ENCODE measurements around the gene COL21A1. TPM values are rescaled to one million over a fixed set of nuclear protein-coding genes. Genes with fewer than 3 reads are reported as not detected.

The COL21A1 gene
- total RNA-seq, 2 experiments from 2014 or later = not detected

GRCh38 chr6:56115715-56116114 lies 131.7 kb downstream of the COL21A1 start:
- Histone ChIP-seq H3K4me2 (ENCODE audit: low read length) (no peak overlapping the region), H3K9me2 (ENCODE audit: insufficient read depth, low read length) (no peaks in the 10 kb centered on the region), H3K4me1 (ENCODE audit: insufficient read depth, low read length, poor library complexity, severe bottlenecking) (no peaks in the 10 kb centered on the region), H4K20me1 (ENCODE audit: insufficient read depth, low read length) (no peaks in the 10 kb centered on the region), H3K27ac (ENCODE audit: low read depth, low read length, poor library complexity, severe bottlenecking) (no peak overlapping the region), H3K79me2 (ENCODE audit: insufficient read depth, low read depth, low read length) (no peaks in the 10 kb centered on the region), H3K9me3 (ENCODE audit: low read length) (no peaks in the 10 kb centered on the region), H2AFZ (ENCODE audit: low read length) (no peak overlapping the region), H3K36me3 (ENCODE audit: insufficient read depth, low read length) (no peaks in the 10 kb centered on the region), H3K4me3 (ENCODE audit: low read depth, low read length, poor library complexity, severe bottlenecking) (no peak overlapping the region)
- intact Hi-C loops (cut with micrococcal nuclease; ENCODE audit: unreplicated experiment) = no loop called here
- no TSS peak for BruUV-seq (replicated peaks)
- TF ChIP-seq CTCF (conservative IDR thresholded peaks at IDR 0.05; ENCODE audit: low read length) (no peak), EZH2phosphoT487 (IDR thresholded peaks at IDR 0.05; ENCODE audit: borderline replicate concordance, low read depth, low read length) (no peak)
- DNase-seq (ENCODE audit: low spot score) = no peak
- ChIA-PET POLR2A (interaction anchor here (0.7 kb wide), 1 partner anchor 9 kb away, joined by 6 read pairs; no protein-coding TSS in a partner anchor), CTCF (ENCODE audit: unreplicated experiment) (no interaction called here)

- no peak overlapping the region for H3K4me3 ChIP-seq (ENCODE audit: low read depth, low read length, poor library complexity, severe bottlenecking)
- no peaks in the 10 kb centered on the region for H3K4me1 ChIP-seq (ENCODE audit: insufficient read depth, low read length, poor library complexity, severe bottlenecking)
- no peak overlapping the region for H3K4me2 ChIP-seq (ENCODE audit: low read length)
- H4K20me1 ChIP-seq (ENCODE audit: insufficient read depth, low read length) = no peaks in the 10 kb centered on the region
- ChIA-PET CTCF (ENCODE audit: unreplicated experiment) (no interaction called here), POLR2A (no interaction called here)
- no peaks in the 10 kb centered on the region for H3K36me3 ChIP-seq (ENCODE audit: insufficient read depth, low read length)
- no TSS peak for BruUV-seq (replicated peaks)
- no peak overlapping the region for H3K27ac ChIP-seq (ENCODE audit: low read depth, low read length, poor library complexity, severe bottlenecking)
- intact Hi-C loops (cut with micrococcal nuclease; ENCODE audit: unreplicated experiment) = no loop called here
- no peak overlapping the region for H2AFZ ChIP-seq (ENCODE audit: low read length)
- TF ChIP-seq CTCF (conservative IDR thresholded peaks at IDR 0.05; ENCODE audit: low read length) (no peak), EZH2phosphoT487 (IDR thresholded peaks at IDR 0.05; ENCODE audit: borderline replicate concordance, low read depth, low read length) (no peak)
- no peak for DNase-seq (ENCODE audit: low spot score)
- H3K79me2 ChIP-seq (ENCODE audit: insufficient read depth, low read depth, low read length) = no peaks in the 10 kb centered on the region
- no peaks in the 10 kb centered on the region for H3K9me3 ChIP-seq (ENCODE audit: low read length)
- no peaks in the 10 kb centered on the region for H3K9me2 ChIP-seq (ENCODE audit: insufficient read depth, low read length)
Observed at GRCh38 chr6:56109149-56109548, 138.2 kb downstream of the COL21A1 start.

GRCh38 chr6:56106231-56106630 lies 141.1 kb downstream of the COL21A1 start:
- TF ChIP-seq CTCF (conservative IDR thresholded peaks at IDR 0.05; ENCODE audit: low read length) = no peak
- no peak for TF ChIP-seq EZH2phosphoT487 (IDR thresholded peaks at IDR 0.05; ENCODE audit: borderline replicate concordance, low read depth, low read length)
- BruUV-seq (replicated peaks) = no TSS peak

More at GRCh38 chr6:56106231-56106630, 141.1 kb downstream of the COL21A1 start:
- H2AFZ ChIP-seq (ENCODE audit: low read length) = no peak overlapping the region
- H3K27ac ChIP-seq (ENCODE audit: low read depth, low read length, poor library complexity, severe bottlenecking) = no peak overlapping the region
- no peaks in the 10 kb centered on the region for H3K9me2 ChIP-seq (ENCODE audit: insufficient read depth, low read length)
- H3K4me3 ChIP-seq (ENCODE audit: low read depth, low read length, poor library complexity, severe bottlenecking) = no peak overlapping the region
- no peak for DNase-seq (ENCODE audit: low spot score)
- H3K79me2 ChIP-seq (ENCODE audit: insufficient read depth, low read depth, low read length) = no peaks in the 10 kb centered on the region
- no peaks in the 10 kb centered on the region for H3K9me3 ChIP-seq (ENCODE audit: low read length)
- no peaks in the 10 kb centered on the region for H3K4me1 ChIP-seq (ENCODE audit: insufficient read depth, low read length, poor library complexity, severe bottlenecking)
- intact Hi-C loops (cut with micrococcal nuclease; ENCODE audit: unreplicated experiment) = no loop called here
- no peak overlapping the region for H3K4me2 ChIP-seq (ENCODE audit: low read length)
- CTCF ChIA-PET (ENCODE audit: unreplicated experiment) = no interaction called here
- POLR2A ChIA-PET = interaction anchor here (0.6 kb wide), 1 partner anchor 27 kb away, joined by 3 read pairs; no protein-coding TSS in a partner anchor
- no peaks in the 10 kb centered on the region for H3K36me3 ChIP-seq (ENCODE audit: insufficient read depth, low read length)
- H4K20me1 ChIP-seq (ENCODE audit: insufficient read depth, low read length) = no peaks in the 10 kb centered on the region
